ENCODE data around the gene NKG7.

NKG7 gene

GRCh38 chr19:51330366-51330765, 42.1 kb downstream of the NKG7 start:
- H3K9me3 ChIP-seq (ENCODE audit: control insufficient read depth, low read length): peaks cover 5% of the 10 kb centered on the region

GRCh38 chr19:51329411-51329810, 43.0 kb downstream of the NKG7 start:
- Histone ChIP-seq H3K9ac (ENCODE audit: low read length) (no peak overlapping the region), H2BK5ac (ENCODE audit: low read depth, low read length, poor library complexity, severe bottlenecking) (no peak overlapping the region), H3K14ac (ENCODE audit: low read length in 2 of 2) (no peak overlapping the region), H4K91ac (ENCODE audit: low read length) (no peak overlapping the region), H2BK12ac (ENCODE audit: low read length in 2 of 2) (no peak overlapping the region), H3K4me1 (ENCODE audit: control insufficient read depth, insufficient read depth, low read depth, low read length) (no peaks in the 10 kb centered on the region), H2AK5ac (ENCODE audit: low read length, severe bottlenecking) (no peak overlapping the region), H3K36me3 (ENCODE audit: control insufficient read depth in 1 of 2, insufficient read depth in 2 of 2, low read depth in 1 of 2, low read length in 2 of 2) (peaks cover 0 to 5% of the 10 kb centered on the region in 2 experiments), H2BK15ac (ENCODE audit: low read depth, poor library complexity, severe bottlenecking) (no peak overlapping the region), H3K4me3 (ENCODE audit: insufficient read depth in 1 of 2, low read depth in 1 of 2, low read length in 2 of 2) (no peak overlapping the region), H3K79me1 (replicated peaks; ENCODE audit: low read length, poor library complexity, severe bottlenecking) (no peaks in the 10 kb centered on the region), H3K4me2 (ENCODE audit: low read length, poor library complexity, severe bottlenecking) (no peak overlapping the region), H3K27ac (ENCODE audit: low read length, poor library complexity, severe bottlenecking) (no peak overlapping the region), H2BK120ac (ENCODE audit: low read depth, low read length) (no peak overlapping the region), H2AFZ (ENCODE audit: low read depth, low read length) (no peak overlapping the region), H3K4ac (ENCODE audit: low read depth in 1 of 2, low read length in 2 of 2) (no peak overlapping the region), H3K27me3 (ENCODE audit: control insufficient read depth in 1 of 2, insufficient read depth in 1 of 2, low read length in 2 of 2) (peaks cover 0 to 29% of the 10 kb centered on the region in 2 experiments), H3K9me3 (ENCODE audit: control insufficient read depth, low read length) (peaks cover 5% of the 10 kb centered on the region), H3K23ac (ENCODE audit: low read length in 2 of 2) (no peak overlapping the region), H3K18ac (ENCODE audit: low read depth in 1 of 2, low read length in 2 of 2) (no peak overlapping the region), H4K8ac (ENCODE audit: low read length) (no peak overlapping the region)
- no peak for DNase-seq
- 93% methylated on average over 5 of the region's 5 CpGs for WGBS

More at GRCh38 chr19:51330366-51330765, 42.1 kb downstream of the NKG7 start:
- DNase-seq: no peak
- no peak overlapping the region for H4K8ac ChIP-seq (ENCODE audit: low read length)
- H2BK120ac ChIP-seq (ENCODE audit: low read depth, low read length): no peak overlapping the region
- H2BK15ac ChIP-seq (ENCODE audit: low read depth, poor library complexity, severe bottlenecking): no peak overlapping the region
- no peak overlapping the region for H3K23ac ChIP-seq (ENCODE audit: low read length in 2 of 2)
- no peak overlapping the region for H2BK5ac ChIP-seq (ENCODE audit: low read depth, low read length, poor library complexity, severe bottlenecking)
- H3K4me1 ChIP-seq (ENCODE audit: control insufficient read depth, insufficient read depth, low read depth, low read length): no peaks in the 10 kb centered on the region
- no peak overlapping the region for H3K4ac ChIP-seq (ENCODE audit: low read depth in 1 of 2, low read length in 2 of 2)
- H3K18ac ChIP-seq (ENCODE audit: low read depth in 1 of 2, low read length in 2 of 2): no peak overlapping the region
- H3K4me2 ChIP-seq (ENCODE audit: low read length, poor library complexity, severe bottlenecking): no peak overlapping the region
- peaks cover 0 to 5% of the 10 kb centered on the region in 2 experiments for H3K36me3 ChIP-seq (ENCODE audit: control insufficient read depth in 1 of 2, insufficient read depth in 2 of 2, low read depth in 1 of 2, low read length in 2 of 2)
- H2BK12ac ChIP-seq (ENCODE audit: low read length in 2 of 2): no peak overlapping the region
- H3K27ac ChIP-seq (ENCODE audit: low read length, poor library complexity, severe bottlenecking): no peak overlapping the region
- no peak overlapping the region for H4K91ac ChIP-seq (ENCODE audit: low read length)
- H3K14ac ChIP-seq (ENCODE audit: low read length in 2 of 2): no peak overlapping the region
- WGBS: 97% methylated on average over 4 of the region's 4 CpGs
- H3K79me1 ChIP-seq (replicated peaks; ENCODE audit: low read length, poor library complexity, severe bottlenecking): no peaks in the 10 kb centered on the region
- H2AFZ ChIP-seq (ENCODE audit: low read depth, low read length): no peak overlapping the region
- H2AK5ac ChIP-seq (ENCODE audit: low read length, severe bottlenecking): no peak overlapping the region
- H3K4me3 ChIP-seq (ENCODE audit: insufficient read depth in 1 of 2, low read depth in 1 of 2, low read length in 2 of 2): no peak overlapping the region
- H3K27me3 ChIP-seq (ENCODE audit: control insufficient read depth in 1 of 2, insufficient read depth in 1 of 2, low read length in 2 of 2): peaks cover 0 to 27% of the 10 kb centered on the region in 2 experiments
- no peak overlapping the region for H3K9ac ChIP-seq (ENCODE audit: low read length)

- H3K18ac ChIP-seq (ENCODE audit: low read depth in 1 of 2, low read length in 2 of 2): no peak overlapping the region
- no peak overlapping the region for H3K4me3 ChIP-seq (ENCODE audit: insufficient read depth in 1 of 2, low read depth in 1 of 2, low read length in 2 of 2)
- no peak overlapping the region for H3K9ac ChIP-seq (ENCODE audit: low read length)
- H2BK120ac ChIP-seq (ENCODE audit: low read depth, low read length): no peak overlapping the region
- no peak overlapping the region for H3K27ac ChIP-seq (ENCODE audit: low read length, poor library complexity, severe bottlenecking)
- peak; percentile 51 for DNase-seq
- H2BK15ac ChIP-seq (ENCODE audit: low read depth, poor library complexity, severe bottlenecking): no peak overlapping the region
- no peak overlapping the region for H3K4ac ChIP-seq (ENCODE audit: low read depth in 1 of 2, low read length in 2 of 2)
- H3K9me3 ChIP-seq (ENCODE audit: control insufficient read depth, low read length): peaks cover 5% of the 10 kb centered on the region
- 7% methylated on average over 71 of the region's 75 CpGs for WGBS
- H3K4me1 ChIP-seq (ENCODE audit: control insufficient read depth, insufficient read depth, low read depth, low read length): no peaks in the 10 kb centered on the region
- no peak overlapping the region for H2AFZ ChIP-seq (ENCODE audit: low read depth, low read length)
- no peak overlapping the region for H3K14ac ChIP-seq (ENCODE audit: low read length in 2 of 2)
- no peak overlapping the region for H3K4me2 ChIP-seq (ENCODE audit: low read length, poor library complexity, severe bottlenecking)
- H2BK12ac ChIP-seq (ENCODE audit: low read length in 2 of 2): no peak overlapping the region
- H3K23ac ChIP-seq (ENCODE audit: low read length in 2 of 2): peak overlapping the region in 1 of 2 experiments; percentile 42
- H4K8ac ChIP-seq (ENCODE audit: low read length): no peak overlapping the region
- no peak overlapping the region for H4K91ac ChIP-seq (ENCODE audit: low read length)
- no peak overlapping the region for H2BK5ac ChIP-seq (ENCODE audit: low read depth, low read length, poor library complexity, severe bottlenecking)
- H3K36me3 ChIP-seq (ENCODE audit: control insufficient read depth in 1 of 2, insufficient read depth in 2 of 2, low read depth in 1 of 2, low read length in 2 of 2): peaks cover 0 to 5% of the 10 kb centered on the region in 2 experiments
- H3K79me1 ChIP-seq (replicated peaks; ENCODE audit: low read length, poor library complexity, severe bottlenecking): no peaks in the 10 kb centered on the region
- H2AK5ac ChIP-seq (ENCODE audit: low read length, severe bottlenecking): no peak overlapping the region
- H3K27me3 ChIP-seq (ENCODE audit: control insufficient read depth in 1 of 2, insufficient read depth in 1 of 2, low read length in 2 of 2): peaks cover 0 to 47% of the 10 kb centered on the region in 2 experiments
Observed at GRCh38 chr19:51327066-51328001, 45.1 kb downstream of the NKG7 start.

- no peak overlapping the region for H2AFZ ChIP-seq (ENCODE audit: low read depth, low read length)
- no peak overlapping the region for H3K14ac ChIP-seq (ENCODE audit: low read length in 2 of 2)
- peaks cover 0 to 5% of the 10 kb centered on the region in 2 experiments for H3K36me3 ChIP-seq (ENCODE audit: control insufficient read depth in 1 of 2, insufficient read depth in 2 of 2, low read depth in 1 of 2, low read length in 2 of 2)
- H3K9me3 ChIP-seq (ENCODE audit: control insufficient read depth, low read length): peaks cover 5% of the 10 kb centered on the region
- H3K79me1 ChIP-seq (replicated peaks; ENCODE audit: low read length, poor library complexity, severe bottlenecking): no peaks in the 10 kb centered on the region
- H2BK5ac ChIP-seq (ENCODE audit: low read depth, low read length, poor library complexity, severe bottlenecking): no peak overlapping the region
- H2AK5ac ChIP-seq (ENCODE audit: low read length, severe bottlenecking): no peak overlapping the region
- no peak overlapping the region for H2BK12ac ChIP-seq (ENCODE audit: low read length in 2 of 2)
- H3K27ac ChIP-seq (ENCODE audit: low read length, poor library complexity, severe bottlenecking): no peak overlapping the region
- no peak overlapping the region for H3K18ac ChIP-seq (ENCODE audit: low read depth in 1 of 2, low read length in 2 of 2)
- H3K23ac ChIP-seq (ENCODE audit: low read length in 2 of 2): no peak overlapping the region
- 26% methylated on average over 27 of the region's 36 CpGs for WGBS
- no peak overlapping the region for H3K4me3 ChIP-seq (ENCODE audit: insufficient read depth in 1 of 2, low read depth in 1 of 2, low read length in 2 of 2)
- H3K4ac ChIP-seq (ENCODE audit: low read depth in 1 of 2, low read length in 2 of 2): no peak overlapping the region
- no peak overlapping the region for H4K91ac ChIP-seq (ENCODE audit: low read length)
- no peak overlapping the region for H2BK15ac ChIP-seq (ENCODE audit: low read depth, poor library complexity, severe bottlenecking)
- H3K4me2 ChIP-seq (ENCODE audit: low read length, poor library complexity, severe bottlenecking): no peak overlapping the region
- no peaks in the 10 kb centered on the region for H3K4me1 ChIP-seq (ENCODE audit: control insufficient read depth, insufficient read depth, low read depth, low read length)
- H4K8ac ChIP-seq (ENCODE audit: low read length): no peak overlapping the region
- no peak overlapping the region for H3K9ac ChIP-seq (ENCODE audit: low read length)
- no peak for DNase-seq
- H2BK120ac ChIP-seq (ENCODE audit: low read depth, low read length): no peak overlapping the region
- peaks cover 0 to 47% of the 10 kb centered on the region in 2 experiments for H3K27me3 ChIP-seq (ENCODE audit: control insufficient read depth in 1 of 2, insufficient read depth in 1 of 2, low read length in 2 of 2)
Observed at GRCh38 chr19:51326216-51327065, 46.0 kb downstream of the NKG7 start.
